ENCODE data around the gene ZNF620. TPM values are rescaled to one million over a fixed set of nuclear protein-coding genes. Genes with fewer than 3 reads are reported as not detected.
A peak's percentile ranks its signal among the peaks of the same experiment; 100 is the strongest.
"Not testable (repeated sequence)": the region's sequence is repeated elsewhere in the genome, so short reads cannot be mapped to it uniquely, and the experiment has no call there.

The ZNF620 gene
- 5.4 TPM for total RNA-seq

DNA sequence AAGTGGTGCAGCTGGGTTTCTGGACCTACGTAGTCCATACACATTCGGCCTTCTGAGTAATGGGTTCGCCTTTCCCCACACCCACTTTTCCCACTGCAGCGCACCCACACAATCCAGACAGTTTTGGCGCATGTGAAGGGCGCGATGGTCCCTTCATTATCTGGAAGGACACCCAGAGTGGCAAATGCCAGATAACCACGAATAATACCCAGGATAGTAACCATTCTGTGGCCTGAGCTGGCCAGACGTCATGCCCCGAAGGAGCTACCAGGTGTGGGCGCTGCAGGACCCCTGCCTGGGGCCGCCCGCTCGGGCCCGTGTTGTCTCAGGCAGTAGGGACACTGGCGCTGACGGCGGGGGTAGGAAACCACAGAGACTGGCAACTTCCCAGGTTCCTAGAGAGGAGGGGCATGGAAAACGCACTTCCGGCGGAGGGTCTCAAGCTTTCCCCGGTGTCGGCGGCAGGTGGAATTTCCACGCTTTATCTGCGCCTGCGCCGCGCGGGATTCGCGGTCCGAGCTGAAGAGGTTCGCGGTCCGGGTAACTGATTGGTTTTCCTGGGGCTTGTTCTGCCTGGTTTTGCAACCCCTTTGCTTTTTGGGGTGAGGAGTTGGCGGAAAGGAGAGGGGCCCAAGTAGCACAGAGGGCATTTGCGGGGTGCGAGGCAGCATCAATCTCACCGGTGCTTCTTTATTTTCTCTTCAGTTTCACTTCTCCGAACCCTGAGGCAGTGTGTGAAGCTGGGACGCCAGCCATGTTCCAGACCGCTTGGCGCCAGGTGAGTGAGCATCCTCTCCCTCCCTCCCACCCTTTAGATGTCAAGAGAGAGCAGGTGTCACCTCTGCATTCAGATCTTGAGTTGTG is at the start of gene ZNF620:
TSS of gene ZNF620 (plus strand) at position 441 of the 864 bp plus-strand sequence. CDS start at position 755, 314 bp downstream.
- DNase-seq (ENCODE audit: low spot score) = peak; percentile 76

GRCh38 chr3:40456279-40456939 is 49.4 kb upstream of the ZNF620 start:
- DNase-seq (ENCODE audit: low spot score) = no peak

- DNase-seq (ENCODE audit: low spot score) = peak; percentile 96
Measured at GRCh38 chr3:40456940-40457823, 48.7 kb upstream of the ZNF620 start, which contains the start of gene RPL14. Gene RPL14, plus strand, starts transcription at chr3:40457339. Its CDS starts 133 bp downstream, at chr3:40457472.

DNA sequence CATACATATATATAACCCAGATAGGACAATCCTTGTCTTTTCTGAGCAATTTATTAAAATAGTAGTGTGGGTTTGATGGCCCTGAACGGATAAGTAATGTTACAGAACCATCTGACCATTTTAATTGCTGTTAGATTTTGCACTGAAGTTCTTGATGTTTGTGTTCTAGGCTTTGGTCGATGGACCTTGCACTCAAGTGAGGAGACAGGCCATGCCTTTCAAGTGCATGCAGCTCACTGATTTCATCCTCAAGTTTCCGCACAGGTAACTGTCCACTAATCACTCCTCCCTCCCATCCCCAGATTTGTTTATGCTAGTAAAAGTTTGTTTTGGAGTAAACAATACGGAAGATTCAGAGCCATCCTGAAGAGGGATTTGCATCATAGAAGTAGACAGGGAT is 47.4 kb upstream of the ZNF620 start:
- no peak for DNase-seq (ENCODE audit: low spot score)

- DNase-seq (ENCODE audit: low spot score) = not testable (repeated sequence)
Measured at GRCh38 chr3:40460481-40460880, 45.4 kb upstream of the ZNF620 start.

DNA sequence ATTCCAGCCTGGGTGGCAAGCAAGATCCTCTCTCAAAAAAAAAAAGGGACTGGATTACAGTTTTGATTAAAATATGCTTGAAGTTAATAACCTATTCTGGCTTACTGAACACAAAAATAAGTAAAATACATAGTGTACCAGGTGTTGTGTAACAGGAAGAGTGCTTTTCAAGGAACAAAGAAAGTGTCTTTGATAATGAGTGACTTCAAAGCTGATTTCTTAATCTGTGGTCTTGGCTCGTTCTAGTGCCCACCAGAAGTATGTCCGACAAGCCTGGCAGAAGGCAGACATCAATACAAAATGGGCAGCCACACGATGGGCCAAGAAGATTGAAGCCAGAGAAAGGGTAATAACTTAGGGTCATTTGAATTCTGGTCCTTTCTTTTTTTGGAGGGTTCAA is 44.7 kb upstream of the ZNF620 start:
- no peak for DNase-seq (ENCODE audit: low spot score)

- not testable (repeated sequence) for DNase-seq (ENCODE audit: low spot score)
Measured at GRCh38 chr3:40462838-40463237, 43.0 kb upstream of the ZNF620 start.

- DNase-seq (ENCODE audit: low spot score) = no peak
Measured at GRCh38 chr3:40463579-40463978, 42.3 kb upstream of the ZNF620 start.

DNA sequence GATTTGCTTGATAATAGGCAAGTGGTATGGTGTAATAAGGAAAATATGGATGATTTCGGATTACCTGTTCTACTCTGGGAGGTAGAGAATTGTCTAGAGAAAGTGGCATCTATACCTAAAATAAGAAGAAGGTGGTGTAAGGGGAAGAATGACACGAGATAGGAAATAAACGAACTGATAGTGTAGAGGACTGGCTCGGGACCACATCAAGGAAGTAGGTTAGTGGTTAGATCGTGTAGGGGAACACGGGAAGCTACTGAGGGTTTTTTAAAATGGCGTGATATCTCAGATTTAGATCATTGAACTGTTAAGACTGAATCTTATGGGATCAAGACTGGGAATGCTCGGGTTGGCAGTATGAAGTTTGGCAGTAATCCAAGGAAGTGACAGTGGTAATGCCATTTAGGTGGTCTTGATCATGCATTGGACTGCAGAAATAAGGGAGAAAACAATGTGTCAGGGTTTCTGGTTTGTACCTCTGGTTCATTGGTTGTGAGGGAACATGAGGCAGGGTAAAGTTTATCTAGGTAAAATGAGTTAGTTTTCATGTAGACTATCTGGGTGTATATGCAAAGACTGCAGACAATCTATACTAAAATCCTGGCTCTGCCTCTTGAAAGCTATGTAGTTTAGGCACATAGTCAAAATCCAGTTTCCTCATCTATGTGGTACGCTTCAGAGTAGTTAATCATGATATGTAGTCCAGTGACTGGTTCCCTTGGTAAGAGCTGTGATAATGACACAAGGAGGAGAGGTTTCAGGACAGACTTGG is 41.3 kb upstream of the ZNF620 start:
- DNase-seq (ENCODE audit: low spot score) = no peak

GRCh38 chr3:40465111-40465407 is 40.8 kb upstream of the ZNF620 start:
- DNase-seq (ENCODE audit: low spot score) = no peak

DNA sequence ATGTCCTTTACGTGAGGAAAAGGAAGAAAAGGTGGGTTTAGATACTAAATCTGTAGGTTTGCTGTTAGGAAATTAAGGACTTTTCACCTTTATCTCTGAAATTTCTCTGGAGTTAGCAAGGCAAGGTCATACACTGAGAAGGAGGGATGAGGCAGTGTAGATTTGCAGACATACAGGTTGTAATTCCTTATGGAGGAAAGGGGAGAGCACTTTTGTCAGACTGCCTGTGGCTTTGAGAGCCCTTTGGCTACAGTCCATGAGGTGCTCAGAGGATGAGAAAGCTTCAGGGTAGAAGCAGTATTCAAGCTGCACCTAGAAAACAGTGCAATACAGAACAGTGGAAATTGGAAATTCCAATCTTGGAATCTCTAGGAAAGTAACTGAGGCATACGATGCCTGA is 40.4 kb upstream of the ZNF620 start:
- DNase-seq (ENCODE audit: low spot score) = no peak

DNA sequence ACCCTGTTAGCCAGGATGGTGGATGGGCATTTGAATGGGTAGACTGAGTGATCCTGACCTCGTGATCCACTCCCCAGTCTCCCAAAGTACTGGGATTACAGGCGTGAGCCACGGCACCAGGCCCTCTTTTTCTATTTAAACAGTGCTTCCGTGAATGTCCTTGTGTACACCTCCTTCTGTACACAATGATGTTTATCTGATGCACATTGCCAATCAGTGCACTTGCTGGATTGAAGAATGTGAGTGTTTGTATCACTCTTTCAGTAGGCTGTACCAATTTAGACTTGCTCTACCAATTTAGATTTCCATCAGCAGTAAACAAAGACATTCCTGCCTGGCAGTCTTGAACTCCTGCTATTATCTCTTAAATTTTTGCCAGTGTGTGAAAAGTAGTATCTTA is 37.8 kb upstream of the ZNF620 start:
- DNase-seq (ENCODE audit: low spot score) = no peak

DNA sequence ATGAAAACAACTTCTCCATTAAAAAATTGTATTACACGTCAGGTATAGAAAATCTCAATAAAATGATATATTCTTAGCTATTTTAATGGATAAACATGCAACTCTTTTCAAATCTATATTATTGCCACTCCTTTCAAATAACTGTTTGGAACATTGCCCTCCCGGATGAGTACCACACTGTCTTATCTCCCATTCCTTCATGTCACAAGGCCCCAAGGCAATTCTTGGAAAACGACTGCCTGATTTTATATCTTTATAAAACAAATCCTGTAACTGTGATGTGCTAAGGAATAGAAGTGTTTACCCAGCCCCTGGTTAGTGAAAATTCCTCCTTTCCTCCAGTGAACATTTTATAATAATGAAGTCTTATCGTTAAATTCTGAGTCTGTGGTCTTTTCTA is 35.1 kb upstream of the ZNF620 start:
- no peak for DNase-seq (ENCODE audit: low spot score)

- DNase-seq (ENCODE audit: low spot score) = peak; percentile 75
Measured at GRCh38 chr3:40476478-40477470, 29.1 kb upstream of the ZNF620 start, which contains the start of gene ZNF619. Gene ZNF619, plus strand, starts transcription at chr3:40477122. Its CDS starts 858 bp downstream, at chr3:40477980.

GRCh38 chr3:40477666-40478065 is 28.2 kb upstream of the ZNF620 start:
- no peak for DNase-seq (ENCODE audit: low spot score)

- DNase-seq (ENCODE audit: low spot score) = no peak
Measured at GRCh38 chr3:40487172-40487571, 18.7 kb upstream of the ZNF620 start.

DNA sequence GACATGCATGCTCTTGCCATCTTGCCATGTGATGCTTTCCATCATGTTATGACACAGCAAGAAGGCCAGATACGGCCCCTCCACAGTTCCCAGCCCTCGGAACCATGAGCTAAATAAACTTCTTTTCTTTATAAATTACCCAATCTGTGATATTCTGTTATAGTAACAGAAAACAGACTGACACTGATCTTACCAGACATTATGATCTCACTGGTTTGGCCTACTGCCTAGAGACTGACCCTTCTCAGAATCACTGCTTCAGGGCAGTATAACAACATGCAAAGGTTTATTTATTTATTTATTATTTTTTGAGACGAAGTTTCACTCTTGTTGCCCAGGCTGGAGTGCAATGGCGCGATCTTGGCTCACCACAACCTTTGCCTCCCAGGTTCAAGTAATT is 14.9 kb upstream of the ZNF620 start:
- DNase-seq (ENCODE audit: low spot score) = no peak

- DNase-seq (ENCODE audit: low spot score) = no peak
Measured at GRCh38 chr3:40494698-40495097, 11.1 kb upstream of the ZNF620 start.

- no peak for DNase-seq (ENCODE audit: low spot score)
Measured at GRCh38 chr3:40497288-40497687, 8.6 kb upstream of the ZNF620 start.

- DNase-seq (ENCODE audit: low spot score) = no peak
Measured at GRCh38 chr3:40499952-40500351, 5.9 kb upstream of the ZNF620 start.

All from ureter (tissue), 1 donor.